Pons (tissue), 1 donor: ENCODE measurements around the gene PLD4.
"Not testable (repeated sequence)": the region's sequence is repeated elsewhere in the genome, so short reads cannot be mapped to it uniquely, and the experiment has no call there.

Experiments used
- DNase-seq: peaks from one replicate; pipeline ENCODE4 v3.0.0-alpha.2; 2016; ENCODE audit warnings: low spot score

The PLD4 gene

DNA sequence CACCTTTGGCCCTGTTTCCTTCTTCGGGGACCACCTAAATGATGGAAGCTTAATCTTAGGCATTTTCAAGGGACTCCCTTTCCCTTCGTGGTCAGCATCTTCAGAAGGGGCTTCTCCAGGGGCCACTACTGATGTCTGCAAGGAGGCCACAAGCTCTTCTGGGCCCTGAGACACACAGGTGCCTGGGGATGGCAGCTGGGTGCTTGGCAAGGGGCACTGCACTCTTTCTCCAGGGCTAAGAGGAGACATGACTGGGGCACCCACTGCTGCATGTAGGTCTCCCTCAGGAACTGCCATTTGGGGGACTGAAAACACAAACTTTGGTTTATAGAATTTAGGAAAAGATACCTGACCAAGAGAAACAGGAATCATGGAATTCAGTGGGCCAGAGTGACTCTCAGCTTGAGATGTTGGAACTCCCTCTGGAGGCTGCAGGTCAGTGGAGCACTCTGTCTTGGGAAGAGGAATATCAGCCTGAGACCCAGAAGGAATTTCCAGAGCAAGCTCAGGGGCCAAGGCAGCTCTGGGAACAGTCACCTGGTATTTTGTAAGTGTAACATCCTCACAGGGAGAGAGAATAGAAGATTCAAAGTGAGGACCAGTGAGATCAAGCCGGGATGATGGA is 16.0 kb downstream of the PLD4 start:
- DNase-seq, result no peak

- DNase-seq, result no peak
Observed at GRCh38 chr14:104941508-104942365, 17.1 kb downstream of the PLD4 start.

- DNase-seq, result no peak
Observed at GRCh38 chr14:104942586-104942985, 17.9 kb downstream of the PLD4 start.

DNA sequence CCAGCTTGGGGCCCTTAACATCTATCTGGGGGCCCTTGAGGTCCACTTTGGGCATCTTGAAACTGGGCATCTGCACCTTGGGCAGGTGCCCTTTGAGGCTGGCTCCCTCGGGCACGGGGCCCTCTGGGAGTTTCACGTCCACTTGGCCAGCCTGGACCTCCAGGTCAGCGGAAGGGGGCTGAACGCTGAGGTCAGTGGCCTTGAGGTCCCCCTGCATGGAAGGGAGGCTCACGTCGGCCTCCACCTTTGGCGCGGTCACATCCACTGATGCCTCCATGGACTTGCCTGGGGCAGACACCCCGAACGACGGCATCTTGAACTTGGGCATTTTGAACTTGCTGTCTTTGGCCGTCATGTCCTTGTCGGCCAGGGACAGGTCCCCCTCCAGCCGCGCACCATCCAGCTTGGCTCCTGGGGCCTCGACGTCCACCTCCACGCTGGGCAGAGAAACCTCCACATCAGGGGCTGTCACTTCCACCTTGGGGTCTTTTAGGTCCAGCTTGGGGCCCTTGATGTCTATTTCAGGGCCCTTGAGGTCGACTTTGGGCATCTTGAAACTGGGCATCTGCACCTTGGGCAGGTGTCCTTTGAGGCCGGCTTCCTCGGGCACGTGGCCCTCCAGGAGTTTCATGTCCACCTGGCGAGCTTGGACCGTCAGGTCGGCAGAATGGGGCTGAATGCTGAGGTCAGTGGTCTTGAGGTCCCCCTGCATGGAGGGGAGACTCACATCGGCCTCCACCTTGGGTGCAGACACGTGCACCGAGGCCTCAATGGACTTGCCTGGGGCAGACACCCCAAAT is 18.7 kb downstream of the PLD4 start:
- not testable (repeated sequence) for DNase-seq

GRCh38 chr14:104944016-104944308 is 19.3 kb downstream of the PLD4 start:
- not testable (repeated sequence) for DNase-seq

GRCh38 chr14:104944436-104945205 is 19.9 kb downstream of the PLD4 start:
- not testable (repeated sequence) for DNase-seq

GRCh38 chr14:104945266-104945665 is 20.6 kb downstream of the PLD4 start:
- DNase-seq, result not testable (repeated sequence)

DNA sequence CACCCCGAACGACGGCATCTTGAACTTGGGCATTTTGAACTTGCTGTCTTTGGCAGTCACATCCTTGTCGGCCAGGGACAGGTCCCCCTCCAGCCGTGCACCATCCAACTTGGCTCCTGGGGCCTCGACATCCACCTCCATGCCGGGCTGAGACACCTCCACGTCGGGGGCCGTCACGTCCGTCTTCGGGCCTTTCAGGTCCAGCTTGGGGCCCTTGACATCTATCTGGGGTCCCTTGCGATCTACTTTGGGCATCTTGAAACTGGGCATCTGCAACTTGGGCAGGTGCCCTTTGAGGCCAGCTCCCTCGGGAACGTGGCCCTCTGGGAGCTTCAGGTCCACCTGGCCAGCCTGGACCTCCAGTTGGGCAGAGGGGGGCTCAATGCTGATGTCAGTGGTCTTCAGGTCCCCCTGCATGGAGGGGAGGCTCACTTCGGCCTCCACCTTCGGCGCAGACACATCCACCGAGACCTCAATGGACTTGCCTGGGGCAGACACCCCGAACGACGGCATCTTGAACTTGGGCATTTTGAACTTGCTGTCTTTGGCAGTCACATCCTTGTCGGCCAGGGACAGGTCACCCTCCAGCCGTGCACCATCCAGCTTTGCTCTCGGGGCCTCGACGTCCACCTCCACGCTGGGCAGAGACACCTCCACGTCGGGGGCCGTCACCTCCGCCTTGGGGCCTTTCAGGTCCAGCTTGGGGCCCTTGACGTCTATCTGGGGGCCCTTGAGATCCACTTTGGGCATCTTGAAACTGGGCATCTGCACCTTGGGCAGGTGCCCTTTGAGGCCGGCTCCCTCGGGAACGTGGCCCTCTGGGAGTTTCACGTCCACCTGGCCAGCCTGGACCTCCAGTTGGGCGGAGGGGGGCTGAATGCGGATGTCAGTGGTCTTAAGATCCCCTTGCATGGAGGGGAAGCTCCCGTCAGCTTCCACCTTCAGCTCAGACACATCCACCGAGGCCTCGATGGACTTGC is 21.6 kb downstream of the PLD4 start:
- DNase-seq, result not testable (repeated sequence)

DNA sequence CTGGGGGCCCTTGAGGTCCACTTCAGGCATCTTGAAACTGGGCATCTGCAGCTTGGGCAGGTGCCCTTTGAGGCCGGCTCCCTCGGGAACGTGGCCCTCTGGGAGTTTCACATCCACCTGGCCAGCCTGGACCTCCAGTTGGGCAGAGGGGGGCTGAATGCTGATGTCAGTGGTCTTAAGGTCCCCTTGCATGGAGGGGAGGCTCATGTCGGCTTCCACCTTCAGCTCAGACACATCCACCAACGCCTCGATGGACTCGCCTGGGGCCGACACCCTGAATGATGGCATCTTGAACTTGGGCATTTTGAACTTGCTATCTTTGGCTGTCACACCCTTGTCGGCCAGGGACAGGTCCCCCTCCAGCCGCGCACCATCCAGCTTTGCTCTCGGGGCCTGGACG is 22.5 kb downstream of the PLD4 start:
- DNase-seq, result not testable (repeated sequence)

DNA sequence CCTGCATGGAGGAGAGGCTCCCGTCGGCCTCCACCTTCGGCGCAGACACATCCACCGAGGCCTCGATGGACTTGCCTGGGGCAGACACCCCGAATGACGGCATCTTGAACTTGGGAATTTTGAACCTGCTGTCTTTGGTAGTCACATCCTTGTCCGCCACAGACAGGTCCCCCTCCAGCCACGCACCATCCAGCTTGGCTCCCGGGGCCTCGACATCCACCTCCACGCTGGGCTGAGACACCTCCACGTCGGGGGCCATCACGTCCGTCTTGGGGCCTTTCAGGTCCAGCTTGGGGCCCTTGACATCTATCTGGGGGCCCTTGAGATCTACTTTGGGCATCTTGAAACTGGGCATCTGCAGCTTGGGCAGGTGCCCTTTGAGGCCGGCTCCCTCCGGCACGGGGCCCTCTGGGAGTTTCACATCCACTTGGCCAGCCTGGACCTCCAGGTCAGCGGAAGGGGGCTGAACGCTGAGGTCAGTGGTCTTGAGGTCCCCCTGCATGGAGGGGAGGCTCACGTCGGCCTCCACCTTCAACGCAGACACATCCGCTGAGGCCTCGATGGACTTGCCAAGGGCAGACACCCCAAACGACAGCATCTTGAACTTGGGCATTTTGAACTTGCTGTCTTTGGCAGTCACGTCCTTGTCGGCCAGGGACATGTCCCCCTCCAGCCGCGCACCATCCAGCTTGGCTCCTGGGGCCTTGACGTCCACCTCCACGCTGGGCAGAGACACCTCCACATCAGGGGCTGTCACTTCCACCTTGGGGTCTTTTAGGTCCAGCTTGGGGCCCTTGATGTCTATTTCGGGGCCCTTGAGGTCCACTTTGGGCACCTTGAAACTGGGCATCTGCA is 23.4 kb downstream of the PLD4 start:
- not testable (repeated sequence) for DNase-seq

DNA sequence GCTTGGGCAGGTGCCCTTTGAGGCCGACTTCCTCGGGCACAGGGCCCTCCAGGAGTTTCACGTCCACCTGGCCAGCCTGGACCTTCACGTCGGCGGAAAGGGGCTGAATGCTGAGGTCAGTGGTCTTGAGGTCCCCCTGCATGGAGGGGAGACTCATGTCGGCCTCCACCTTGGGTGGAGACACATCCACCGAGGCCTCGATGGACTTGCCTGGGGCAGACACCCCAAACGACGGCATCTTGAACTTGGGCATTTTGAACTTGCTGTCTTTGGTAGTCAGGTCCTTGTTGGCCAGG is 24.0 kb downstream of the PLD4 start:
- no peak for DNase-seq

DNA sequence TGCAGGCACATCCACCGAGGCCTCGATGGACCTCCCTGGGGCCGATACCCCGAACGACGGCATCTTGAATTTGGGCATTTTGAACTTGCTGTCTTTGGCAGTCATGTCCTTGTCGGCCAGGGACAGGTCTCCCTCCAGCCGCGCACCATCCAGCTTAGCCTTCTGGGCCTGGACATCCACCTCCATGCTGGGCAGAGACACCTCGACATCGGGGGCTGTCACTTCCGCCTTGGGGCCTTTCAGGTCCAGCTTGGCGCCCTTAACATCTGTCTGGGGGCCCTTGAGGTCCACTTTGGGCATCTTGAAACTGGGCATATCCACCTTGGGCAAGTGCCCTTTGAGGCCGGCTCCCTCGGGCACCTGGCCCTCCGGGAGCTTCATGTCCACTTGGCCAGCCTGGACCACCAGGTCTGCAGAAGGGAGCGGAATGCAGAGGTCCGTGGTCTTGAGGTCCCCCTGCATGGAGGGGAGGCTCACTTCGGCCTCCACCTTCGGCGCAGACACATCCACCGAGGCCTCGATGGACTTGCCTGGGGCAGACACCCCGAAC is 24.8 kb downstream of the PLD4 start:
- DNase-seq, result not testable (repeated sequence)

GRCh38 chr14:104950021-104950420 is 25.3 kb downstream of the PLD4 start:
- no peak for DNase-seq

GRCh38 chr14:104950701-104951100 is 26.0 kb downstream of the PLD4 start:
- DNase-seq, result not testable (repeated sequence)

- DNase-seq, result not testable (repeated sequence)
Observed at GRCh38 chr14:104951863-104952657, 27.4 kb downstream of the PLD4 start.

DNA sequence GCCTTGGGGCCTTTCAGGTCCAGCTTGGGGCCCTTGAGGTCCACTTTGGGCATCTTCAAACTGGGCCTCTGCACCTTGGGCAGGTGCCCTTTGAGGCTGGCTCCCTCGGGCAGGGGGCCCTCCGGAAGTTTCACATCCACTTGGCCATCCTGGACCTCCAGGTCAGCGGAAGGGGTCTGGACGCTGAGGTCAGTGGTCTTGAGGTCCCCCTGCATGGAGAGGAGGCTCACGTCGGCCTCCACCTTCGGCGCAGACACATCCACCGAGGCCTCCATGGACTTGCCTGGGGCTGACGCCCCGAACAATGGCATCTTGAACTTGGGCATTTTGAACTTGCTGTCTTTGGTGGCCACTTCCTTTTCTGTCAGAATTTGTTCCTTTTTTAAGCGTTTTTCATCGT is 28.4 kb downstream of the PLD4 start:
- no peak for DNase-seq

DNA sequence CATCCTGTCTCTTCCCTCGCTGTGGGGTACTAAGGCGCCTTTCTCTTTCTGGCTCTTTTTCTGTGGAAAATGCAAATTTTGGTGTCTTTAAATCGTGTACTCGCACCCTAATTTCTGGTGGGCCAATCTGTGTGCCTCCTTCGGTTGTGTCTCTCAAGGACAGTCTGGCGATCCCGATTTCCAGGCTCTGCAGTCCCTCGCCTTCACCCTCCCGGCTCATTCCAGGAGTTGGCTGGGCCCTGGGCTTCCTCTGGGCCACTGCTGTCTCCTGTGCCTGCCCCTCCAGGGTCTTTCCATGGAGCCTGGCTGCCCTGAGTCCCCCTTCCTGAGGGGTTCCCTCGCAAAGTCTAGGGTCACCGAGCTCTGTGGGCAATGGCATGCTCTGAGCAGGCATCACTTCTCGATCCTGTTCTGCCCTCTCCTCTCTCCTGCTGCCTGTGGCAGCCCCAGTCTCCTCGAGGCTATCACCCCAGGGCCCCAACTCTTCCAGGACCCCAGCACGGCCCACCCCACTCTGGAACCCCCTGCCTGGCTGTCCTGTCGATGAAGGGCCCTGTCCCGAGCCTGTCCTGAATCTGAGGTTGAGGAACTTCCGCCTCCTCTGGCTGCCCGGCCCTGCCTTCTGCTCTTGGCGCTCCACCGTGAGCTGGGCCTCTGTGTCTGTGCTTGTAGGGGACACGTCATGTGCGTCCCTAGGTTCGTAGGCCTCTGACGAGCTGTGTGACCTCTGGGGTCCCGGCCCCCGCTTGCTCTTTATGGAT is 29.4 kb downstream of the PLD4 start:
- DNase-seq, result no peak

DNA sequence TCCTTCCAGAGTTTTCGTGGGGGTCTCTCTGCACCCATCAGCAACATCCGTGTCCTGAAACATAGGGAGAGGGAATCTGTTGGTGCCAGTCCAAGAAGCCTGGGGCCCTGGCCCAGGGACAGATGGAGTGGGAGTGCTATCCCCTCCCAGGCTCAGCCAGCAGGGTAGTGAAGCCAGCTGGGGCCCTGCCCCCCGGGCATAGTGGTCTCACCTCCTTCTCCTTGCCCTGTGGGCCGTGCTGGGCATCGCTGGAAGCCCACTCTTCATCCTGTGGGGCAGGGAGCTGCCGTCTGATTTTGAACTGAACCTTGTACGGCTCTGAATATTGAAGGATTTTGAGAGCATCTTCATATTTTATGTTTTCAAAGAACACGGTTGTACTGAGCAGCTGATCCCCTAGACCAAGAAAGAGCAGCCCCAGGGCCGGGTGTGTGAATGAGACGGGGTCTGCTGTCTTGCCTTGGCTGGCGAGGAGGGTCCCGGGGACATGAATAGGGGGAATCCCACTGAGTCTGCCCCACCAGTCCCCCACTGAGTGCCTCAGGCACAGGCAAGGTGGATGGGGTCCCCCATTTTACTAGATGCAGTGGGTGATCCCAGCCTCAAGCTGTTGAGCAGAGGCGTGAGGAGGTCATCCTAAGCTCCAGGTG is 30.2 kb downstream of the PLD4 start:
- DNase-seq, result no peak
